Measurements from ENCODE around the gene MALAT1.

GRCh38 chr11:65538232-65538914, 39.5 kb downstream of the MALAT1 start:
- TF ChIP-seq PATZ1 (CRISPR knock-in tag; IDR thresholded peaks at IDR 0.05; ENCODE audit: borderline replicate concordance) (no peak), BACH2 (CRISPR knock-in tag; IDR thresholded peaks at IDR 0.05; ENCODE audit: borderline replicate concordance) (no peak), ESRRG (CRISPR knock-in tag; IDR thresholded peaks at IDR 0.05) (no peak), ARNTL (CRISPR knock-in tag; IDR thresholded peaks at IDR 0.05; ENCODE audit: borderline replicate concordance, low read depth) (no peak), ZNF8 (CRISPR knock-in tag; IDR thresholded peaks at IDR 0.05) (no peak), CREB5 (CRISPR knock-in tag; IDR thresholded peaks at IDR 0.05; ENCODE audit: low read depth) (no peak), SNAI2 (CRISPR knock-in tag; IDR thresholded peaks at IDR 0.05) (no peak), ZC3H10 (CRISPR knock-in tag; IDR thresholded peaks at IDR 0.05) (no peak)

Measured in SK-N-SH treated with all-trans-retinoic acid at 6 μM for 48 hours (cell line).